Kidney tubule cell (primary cell): ENCODE results near the gene LRIT2.

Experiments used
- DNase-seq: peaks from one replicate; pipeline ENCODE4 v3.0.0-alpha.2; 2018; ENCODE audit warnings: low spot score

The LRIT2 gene

DNA sequence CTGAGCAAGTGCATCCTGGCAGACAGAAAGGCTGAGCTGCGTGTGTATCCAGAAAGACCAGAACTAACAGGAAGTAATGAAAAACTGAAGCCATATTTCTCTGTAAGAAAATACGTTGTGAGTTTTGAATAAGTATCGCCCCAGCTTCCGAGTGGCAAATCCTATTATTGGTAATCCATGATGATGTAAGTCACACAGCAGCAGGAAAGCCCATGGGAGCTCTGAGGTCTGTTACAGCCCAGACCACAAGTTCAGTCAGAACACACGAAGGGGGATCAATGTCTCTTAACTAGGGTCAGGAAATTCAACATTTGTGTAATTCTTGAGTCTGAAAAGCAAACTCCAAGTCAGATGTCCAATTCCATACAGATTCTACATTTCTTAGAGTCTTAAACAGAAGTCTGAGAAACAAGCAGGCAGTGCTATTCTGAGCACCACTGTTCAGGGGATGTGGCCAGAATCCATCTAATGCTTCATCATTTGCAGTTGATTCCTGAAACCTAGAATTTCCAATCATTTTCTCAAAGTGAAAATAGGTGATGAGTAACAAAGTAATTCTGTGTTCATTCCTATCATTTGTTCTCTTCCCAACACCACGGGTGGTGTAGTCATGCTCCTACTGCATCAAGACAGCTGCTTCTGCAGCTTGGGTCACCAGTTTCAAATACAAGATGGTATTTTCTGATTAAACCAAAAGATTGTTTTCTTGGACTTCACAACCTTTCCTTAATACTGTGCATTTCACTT, at the start of gene LRIT2:
Gene LRIT2 (minus strand): TSS at position 118 of the 747 bp plus-strand sequence. CDS start 24 bp downstream, at position 94.
- no peak for DNase-seq

- DNase-seq = no peak
Measured at GRCh38 chr10:84270708-84271107, 45.4 kb upstream of the LRIT2 start.

GRCh38 chr10:84269773-84270172, 44.4 kb upstream of the LRIT2 start:
- DNase-seq = peak; percentile 98

DNA sequence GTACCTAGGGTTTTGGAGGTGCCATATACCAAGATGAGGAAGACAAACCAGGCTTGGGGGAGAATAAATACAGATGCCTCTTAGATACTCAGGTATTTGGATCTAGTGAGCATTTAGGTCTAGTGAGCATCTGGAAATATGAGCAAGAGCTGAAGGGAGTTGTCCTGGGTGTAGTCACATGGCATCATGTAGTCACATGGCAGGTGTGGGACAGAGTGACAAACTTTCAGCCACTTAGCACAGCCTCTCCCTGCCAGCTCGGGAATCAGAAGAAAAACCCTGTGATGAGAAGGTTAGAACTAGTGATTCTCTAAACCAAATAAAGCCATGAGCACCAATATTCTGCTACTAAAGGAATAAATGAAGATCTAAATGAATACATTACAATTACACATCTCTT, 43.8 kb upstream of the LRIT2 start:
- peak; percentile 40 for DNase-seq

GRCh38 chr10:84267503-84268126, 42.3 kb upstream of the LRIT2 start:
- peak; percentile 74 for DNase-seq

DNA sequence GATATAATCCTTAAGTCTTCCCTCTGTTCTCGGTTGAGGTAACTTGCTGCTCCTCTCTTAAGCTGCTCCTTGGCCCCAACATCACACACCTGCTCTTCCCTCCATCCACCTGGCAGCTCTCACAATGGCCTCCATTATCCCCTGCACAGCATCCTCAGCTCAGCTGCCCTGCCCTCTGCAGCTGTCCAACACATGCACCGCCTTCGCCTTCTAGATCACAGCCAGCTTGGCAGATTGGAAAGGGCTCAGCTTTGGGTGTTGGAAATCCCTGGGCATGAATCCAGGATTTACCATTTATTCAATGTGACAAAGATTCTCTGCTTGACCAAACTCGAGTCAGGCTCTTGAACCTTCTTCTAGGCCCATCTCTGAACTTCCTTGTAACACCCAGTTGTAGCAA, 40.1 kb upstream of the LRIT2 start:
- DNase-seq = peak; percentile 3

- peak; percentile 63 for DNase-seq
Measured at GRCh38 chr10:84264611-84265141, 39.3 kb upstream of the LRIT2 start.

DNA sequence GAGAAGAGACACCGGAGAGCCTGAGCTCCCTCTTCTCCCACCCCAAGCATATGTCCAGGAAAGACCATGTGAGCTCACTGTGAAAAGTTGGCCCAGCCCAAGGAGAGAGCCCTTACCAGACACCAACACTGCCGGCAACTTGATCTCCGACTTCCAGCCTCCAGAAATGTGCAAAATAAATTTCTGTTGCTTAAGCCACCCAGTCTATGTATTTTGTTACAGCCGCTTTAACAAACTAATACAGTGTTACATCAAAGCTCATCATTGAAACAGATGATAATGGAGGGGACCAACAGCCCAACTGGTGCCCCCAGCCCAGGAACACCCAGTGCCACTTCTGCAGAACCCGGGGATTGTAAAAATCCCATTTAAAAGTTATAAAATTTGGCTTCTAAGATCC, 38.4 kb upstream of the LRIT2 start:
- no peak for DNase-seq

DNA sequence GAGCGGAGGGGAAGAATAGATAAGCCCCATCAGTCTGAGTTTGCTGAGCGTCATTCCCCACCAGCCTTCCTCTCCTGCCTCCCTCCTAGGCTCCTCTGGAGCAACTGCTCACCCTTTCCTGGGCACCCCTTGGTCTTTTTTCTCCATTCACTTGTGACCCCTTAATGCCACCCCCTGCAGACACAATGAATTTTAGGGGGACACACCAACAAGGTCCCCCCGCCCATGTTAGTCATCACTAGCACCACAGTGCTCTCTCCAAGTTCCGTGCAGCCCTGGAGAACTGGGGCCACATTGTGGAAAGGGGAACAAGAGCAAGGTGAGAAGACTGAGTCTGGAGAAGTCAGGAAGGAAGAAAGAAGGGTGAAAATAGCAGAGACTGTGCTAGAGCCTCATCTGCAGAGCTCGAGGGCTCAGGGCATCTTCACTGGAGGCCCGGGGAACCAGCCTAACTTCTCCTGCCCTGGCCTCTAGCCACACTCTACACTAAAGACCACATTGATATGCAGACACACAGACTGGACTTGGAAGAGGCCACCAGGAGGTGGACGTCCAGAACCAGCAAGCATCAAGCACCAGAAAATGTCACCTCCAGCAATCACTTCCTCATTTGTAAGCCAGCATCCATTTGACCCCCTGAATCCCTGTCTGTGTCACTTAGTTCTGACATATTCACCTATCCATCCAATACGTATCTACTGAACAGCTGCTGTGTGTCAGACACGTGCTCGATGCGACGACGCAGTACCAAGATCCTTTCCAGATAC, 37.0 kb upstream of the LRIT2 start:
- no peak for DNase-seq

DNA sequence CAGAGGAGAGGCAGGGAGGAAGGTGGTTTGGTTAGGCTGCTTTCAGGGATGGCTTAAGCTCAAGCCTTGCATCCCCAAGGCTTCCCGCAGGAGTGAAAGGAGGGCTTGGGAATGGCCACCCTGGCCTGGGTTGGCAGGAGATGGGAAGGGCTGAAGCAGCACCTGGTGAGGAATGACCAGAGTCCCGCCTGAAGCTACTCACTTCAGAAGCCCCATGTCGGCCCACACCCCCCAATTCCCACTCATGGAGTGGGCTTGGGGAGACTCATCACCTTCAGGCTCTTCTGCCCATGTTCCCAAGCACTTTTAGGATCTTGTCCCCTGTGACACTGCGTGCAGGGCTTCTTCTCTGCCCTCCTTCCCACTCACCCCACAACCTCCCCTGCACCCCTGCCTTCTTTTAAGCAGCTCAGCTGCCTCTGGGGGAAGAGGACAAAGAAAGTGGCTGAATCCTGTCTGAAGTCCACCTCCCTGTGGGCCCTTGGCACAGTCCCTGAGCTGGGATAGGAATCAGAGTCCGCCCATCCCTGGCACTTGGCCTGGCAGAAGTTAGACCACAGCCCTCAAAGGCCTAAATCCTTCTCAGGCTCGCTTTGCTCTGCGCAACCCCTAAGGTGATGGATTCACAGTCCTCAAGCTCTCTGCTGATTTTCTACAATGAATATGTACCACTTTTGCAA, 36.0 kb upstream of the LRIT2 start:
- DNase-seq = no peak

DNA sequence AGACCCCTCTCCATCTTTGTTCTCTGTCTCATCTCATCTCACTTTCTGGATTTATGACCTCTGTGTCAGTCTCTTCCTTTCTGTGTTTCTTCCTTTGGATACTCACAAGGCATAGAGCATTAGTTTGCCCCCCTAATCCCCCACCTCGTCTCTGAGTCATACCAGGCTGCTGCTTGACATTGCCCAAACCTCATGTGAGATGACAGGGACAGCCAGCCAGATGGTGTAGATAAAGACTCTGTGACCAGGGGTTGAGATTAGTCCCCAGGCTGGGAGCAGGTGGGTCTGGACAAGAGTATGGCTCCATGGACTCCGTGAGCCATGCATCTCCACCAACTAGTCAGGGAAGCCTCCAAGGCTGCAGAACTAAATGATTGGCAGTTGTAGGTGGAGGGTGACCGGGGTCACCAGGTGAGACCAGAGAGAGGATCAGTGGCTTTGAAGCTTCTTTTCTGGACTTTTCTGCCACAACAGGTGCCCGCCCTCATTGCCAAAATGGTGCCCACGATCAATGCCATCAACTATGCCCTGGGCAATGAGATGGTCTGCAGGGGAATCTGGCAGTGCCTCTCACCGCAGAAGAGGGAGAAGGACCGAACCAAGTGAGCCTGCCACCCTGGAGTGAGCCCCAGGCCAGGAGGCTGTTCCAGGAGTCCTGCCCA, 32.8 kb upstream of the LRIT2 start:
- DNase-seq = no peak

DNA sequence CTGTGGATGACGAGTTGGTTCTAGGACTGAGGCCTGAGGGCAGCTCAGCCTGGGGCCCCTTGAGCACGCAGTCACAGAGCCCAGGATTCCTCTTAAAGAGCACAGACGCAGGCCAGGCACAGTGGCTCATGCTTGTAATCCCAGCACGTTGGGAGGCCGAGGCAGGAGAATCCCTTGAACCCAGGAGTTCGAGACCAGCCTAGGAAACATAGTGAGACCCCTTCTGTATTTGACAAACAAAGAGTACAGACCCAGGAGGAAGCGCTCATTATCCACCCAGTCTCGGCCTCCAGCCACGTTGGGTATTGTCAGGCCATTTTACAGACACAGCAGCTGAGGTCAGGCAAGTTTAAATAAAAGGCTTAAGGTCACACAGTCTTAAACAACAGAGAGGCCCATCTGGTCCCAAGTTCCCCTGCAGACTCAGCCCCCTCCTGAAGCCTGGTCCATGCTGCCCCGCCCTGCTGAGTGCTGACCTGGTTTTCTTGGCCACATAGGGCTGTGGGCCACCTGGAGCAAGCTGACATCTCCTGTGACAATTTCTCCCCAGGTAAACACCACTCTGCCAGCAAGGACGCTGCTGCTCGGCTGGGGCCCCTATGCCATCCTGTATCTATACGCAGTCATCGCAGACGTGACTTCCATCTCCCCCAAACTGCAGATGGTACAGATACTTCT, 32.1 kb upstream of the LRIT2 start:
- DNase-seq = no peak

DNA sequence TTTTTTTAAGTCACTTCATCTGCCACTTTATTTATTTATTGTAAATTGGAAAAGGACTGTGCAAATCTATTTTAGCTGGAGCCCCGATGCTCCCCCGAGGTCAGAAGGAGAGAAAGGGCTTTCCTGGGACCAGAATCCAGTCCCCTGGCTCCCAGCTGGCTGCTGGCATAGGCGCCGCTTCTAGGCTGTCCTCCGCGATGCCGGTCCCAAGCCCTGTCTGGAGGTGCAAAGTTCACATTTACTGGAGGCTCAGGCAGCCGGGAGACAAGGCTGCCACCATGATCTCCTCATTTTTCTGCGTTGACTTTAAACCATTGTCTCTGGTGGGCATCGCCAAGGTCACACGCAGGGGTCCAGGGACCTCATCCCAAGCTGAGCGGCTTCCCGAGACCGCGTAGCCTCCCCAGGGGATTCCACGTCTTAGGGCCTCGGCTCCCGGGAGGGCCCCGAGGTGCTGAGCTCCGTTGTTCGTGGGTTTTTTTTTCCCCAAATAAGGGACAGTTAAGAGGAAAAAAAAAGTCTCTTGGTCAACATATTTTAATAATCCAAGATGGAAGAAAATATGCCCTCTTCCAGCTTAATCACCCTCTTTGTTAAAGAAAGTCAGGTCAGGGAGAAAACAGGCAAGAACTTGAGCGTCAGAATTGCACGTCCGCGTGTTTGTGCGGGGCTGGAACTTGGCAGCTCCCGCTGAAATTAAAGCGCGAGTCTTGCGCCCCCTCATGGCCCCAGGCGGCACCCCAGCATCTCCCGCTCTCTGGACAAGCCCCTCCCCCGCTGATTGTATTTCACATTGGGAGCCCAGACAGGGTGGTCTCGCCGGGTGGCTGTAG, 31.4 kb upstream of the LRIT2 start:
- peak; percentile 25 for DNase-seq

DNA sequence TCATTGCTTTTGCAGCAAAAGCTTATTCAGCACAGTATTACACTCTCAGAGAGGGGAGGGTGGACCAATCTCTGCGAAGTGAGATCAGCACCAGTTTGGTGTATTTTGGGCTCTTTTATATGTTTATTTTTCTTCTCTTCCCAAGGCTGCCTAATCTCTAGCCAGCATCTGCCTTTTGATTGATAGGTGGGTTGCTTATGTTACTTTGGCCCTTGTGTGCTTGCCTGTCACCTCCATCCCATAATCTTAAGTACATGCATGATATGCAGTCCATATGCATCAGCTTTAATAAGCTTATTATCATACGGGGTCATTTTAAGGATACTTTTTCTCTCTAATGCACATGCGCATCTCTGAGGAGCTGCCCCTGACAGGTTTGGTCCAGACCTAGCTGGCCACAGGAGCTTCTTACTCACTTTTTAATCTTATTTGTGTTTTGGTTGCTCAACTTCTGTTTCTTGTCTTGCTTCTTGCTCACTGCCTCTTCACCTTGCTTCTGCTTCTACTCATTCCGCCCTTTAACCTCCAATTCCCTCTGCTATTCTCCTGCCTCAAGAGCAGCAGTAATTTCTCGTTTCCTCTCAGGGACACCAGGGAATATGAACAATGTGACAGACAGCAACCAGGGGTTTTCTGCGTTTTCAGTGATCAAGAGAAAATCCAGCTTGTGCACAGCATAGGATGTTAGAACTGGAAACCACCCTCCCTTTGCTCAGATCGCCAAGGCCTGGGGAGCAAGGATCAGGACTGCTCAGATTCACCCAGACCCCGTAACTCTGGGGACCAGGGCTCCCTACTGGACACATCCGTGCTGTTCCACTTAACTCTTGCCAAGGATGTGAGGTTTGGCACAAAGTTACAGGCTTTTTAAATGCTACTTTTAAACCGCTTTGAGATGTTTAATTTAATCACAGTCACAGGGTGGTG, 29.5 kb upstream of the LRIT2 start:
- DNase-seq = no peak

DNA sequence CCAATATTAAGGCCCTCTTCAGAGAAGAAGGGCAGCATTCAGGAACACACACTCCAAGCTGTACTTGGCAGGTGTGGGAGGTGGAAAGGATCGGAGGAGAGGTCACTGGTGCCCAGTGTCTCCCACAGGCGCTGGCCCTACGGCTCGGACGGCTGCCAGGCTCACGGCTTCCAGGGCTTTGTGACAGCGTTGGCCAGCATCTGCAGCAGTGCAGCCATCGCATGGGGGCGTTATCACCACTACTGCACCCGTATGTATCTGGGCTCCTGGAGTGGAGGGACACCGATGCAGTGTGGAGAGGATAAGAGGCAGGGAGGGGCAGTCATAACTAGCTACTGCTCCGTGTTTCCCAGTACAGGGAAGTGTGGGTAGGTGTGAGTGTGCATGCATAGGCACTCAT, 23.4 kb upstream of the LRIT2 start:
- no peak for DNase-seq

DNA sequence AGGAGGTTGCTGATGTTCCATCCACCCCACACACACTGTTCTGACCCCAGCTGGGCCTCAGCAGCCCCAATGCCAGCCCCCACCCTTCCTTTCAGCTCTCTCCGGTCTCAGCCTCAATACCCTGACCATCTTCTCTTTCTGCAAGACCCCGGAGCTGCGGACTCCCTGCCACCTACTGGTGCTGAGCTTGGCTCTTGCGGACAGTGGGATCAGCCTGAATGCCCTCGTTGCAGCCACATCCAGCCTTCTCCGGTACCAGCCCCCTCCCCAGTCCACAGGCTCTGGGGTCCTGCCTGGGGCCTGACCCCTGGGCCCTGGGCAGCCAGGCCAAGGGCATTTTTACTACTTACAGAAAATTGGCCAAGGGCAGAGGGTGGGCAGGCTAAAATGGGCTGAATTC, 22.2 kb upstream of the LRIT2 start:
- no peak for DNase-seq

DNA sequence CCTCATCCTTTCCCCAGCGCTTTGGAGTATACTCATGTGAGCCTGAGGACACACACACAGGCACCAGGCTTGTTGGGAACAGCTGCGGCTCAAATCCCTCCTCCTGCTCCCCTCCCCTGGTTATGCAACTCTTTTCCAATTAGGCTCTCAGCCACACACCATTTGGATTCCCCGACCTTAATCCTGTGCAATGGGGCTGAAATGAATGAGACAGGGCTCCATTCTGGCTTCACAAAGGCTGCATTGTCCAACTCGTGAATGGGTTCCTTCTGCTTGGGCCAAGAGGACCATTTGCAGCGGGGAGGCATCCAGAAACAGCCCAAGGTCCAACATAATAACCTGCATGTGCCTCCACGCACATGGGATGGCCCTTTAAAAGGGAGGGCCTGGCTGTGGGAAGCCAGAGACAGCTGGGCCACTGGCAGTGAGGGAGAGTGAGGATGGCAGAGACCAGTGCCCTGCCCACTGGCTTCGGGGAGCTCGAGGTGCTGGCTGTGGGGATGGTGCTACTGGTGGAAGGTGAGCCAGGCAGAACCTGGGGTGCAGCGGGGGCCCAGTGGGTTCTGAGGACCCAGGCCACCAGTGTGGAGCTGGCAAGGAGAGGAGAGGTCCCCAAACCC, 19.4 kb upstream of the LRIT2 start, which contains the start of gene RGR:
Gene RGR (plus strand): TSS at position 403 of the 620 bp plus-strand sequence. CDS start 38 bp downstream, at position 441.
- no peak for DNase-seq

DNA sequence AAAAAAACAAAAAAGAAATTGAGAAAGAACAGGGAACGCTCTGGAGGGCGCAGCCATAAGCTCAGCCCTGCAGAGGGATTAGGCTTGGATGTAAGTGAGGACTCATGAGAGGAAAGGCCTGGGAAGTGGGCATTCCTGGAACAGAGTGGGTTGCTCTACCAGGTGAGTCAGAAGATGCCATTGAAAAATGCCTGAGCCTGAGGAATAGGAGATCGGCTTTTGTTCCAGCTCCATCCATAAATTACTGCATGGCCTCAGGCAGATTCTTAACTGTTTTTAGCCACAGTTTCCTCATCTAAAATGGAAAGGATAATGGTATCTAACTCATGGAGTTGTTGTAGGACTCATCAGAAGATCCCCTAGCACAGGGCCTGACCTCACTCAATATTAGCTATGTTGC, 18.4 kb upstream of the LRIT2 start:
- peak; percentile 5 for DNase-seq
